Right renal cortex interstitium (tissue), 3 donors: ENCODE data around the gene TP53I11. TPM values are rescaled to one million over a fixed set of nuclear protein-coding genes. Genes with fewer than 3 reads are reported as not detected.

Experiments
- DNase-seq, 3 donors: peaks; one replicate each; pipeline ENCODE4 v3.0.0-alpha.2; 2013; ENCODE audit warnings: low read depth in 3 of 3, low spot score in 2 of 3
- polyA plus RNA-seq, 3 donors: library from polyadenylated mRNA; unstranded; fragments of 120-200 nt; gene quantifications; one replicate each; pipeline ENCODE4 v1.2.1, GENCODE V29; 2013; ENCODE audit not compliant: insufficient read length in 3 of 3

TP53I11 gene
- polyA plus RNA-seq, 3 donors, result 58.0 to 66.7 (median 61.8) TPM

DNA sequence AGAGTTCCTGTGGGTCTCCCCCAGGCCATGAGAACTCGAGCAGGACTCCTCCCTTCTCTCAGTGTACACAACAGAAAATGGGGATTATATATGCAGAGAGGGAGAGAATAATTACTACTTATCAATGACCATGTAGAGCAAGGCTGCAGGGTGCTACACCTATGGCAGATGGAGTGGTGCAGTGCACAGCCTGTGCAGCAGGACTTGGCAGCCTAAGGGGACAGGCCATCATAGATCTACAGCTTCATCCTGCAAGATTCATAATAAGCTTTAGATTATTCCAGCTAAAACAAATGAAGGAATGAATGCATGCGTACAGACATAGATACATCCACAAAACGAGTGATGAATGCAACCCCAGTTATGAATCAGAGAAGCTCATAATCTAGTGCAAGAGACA is 8.4 kb upstream of the TP53I11 start:
- no peak for DNase-seq

DNA sequence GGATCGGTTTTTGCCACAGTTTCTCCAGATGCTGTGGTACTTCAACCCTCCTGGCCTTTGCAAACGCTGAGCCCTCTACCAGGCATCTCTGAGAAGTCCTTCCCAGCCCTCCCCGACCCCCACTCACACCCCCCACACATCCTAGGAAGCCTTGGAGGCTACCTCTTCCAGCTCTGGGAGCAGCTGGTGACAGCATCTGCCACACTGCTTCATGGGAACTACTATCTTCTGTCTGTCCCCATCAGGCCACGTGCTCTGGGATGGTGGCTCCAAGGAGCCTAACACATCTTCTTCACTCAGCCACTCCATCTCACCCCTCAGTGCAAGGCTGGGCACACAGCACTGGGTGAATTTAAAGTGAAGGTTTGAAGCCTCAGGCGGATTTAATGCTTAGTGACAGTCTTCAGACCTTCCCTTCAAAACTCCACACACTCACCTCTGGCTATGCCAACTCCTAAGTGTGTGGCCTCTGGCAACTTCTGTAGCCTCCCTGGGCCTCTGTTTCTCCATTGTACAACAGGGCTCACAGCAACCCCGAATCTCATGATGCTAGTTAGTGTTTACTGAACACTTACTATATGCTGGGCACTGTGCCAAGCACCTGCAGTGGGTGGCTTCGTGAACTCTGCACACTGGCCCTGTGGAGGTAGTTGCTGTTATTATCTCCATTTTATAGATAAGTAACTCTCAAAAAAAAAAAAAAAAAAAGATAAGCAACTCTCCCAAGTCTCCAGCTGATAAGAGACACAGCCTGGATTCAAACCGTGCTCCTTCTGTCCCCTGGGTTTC is 7.3 kb upstream of the TP53I11 start:
- DNase-seq, result no peak

DNA sequence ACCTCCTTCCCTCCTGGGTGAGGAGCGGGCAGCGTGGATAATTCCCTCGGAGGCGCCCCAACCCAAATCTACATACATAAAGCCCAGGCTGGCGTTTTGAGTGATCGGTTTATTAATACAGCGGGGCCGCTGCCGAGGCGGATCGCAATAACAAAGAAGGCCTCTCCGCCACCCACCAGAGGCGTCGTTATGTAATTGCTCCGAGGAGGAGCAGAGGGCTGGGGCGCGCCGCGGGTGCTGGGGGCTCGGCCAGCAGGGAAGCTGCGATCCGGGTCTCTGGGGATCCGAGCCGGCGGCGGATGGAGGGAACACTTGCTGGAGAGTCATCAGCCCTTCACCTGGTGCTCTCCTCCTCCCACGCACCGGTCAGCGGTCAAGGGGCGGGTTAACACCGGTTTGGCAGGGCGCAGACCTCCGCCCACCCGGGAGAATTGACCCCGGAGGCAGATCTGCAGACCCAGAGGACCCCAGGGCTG is 6.4 kb upstream of the TP53I11 start:
- DNase-seq, result no peak

DNA sequence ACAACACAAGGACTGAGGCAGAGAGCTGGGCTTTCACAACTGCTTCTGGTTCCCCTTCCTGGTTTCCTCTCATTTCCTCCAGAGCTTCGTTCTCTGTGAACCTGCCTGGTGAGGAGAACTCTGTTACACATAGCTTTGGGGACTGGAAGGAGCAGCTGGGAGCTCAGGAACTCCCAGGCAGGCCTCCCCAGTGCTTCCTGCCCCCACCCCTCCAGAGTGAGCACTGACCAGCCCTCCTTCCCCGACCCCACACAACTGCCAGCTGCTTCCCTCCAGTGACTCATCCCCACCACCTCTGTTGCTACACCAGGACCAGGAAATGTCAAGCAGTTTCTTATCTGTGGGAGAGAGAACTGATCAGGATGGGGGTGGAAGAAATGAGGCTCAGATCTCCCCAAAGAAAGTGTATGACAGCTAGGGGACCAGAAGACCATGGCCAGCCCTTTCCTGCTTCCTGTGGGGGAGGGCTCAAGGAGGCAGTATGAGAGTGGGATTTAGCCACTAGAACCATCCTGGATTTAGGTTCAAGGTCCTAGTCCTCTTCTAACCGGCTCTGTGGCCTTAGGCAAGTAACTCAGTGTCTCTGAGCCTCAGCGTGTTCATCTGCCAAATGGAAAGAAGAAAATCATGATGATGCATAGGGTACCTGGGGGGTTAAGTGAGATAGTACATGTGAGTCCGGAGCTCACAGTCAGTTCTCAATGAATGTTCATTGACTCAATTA is 4.5 kb upstream of the TP53I11 start:
- DNase-seq, result no peak

- DNase-seq, result no peak
These were observed 3.6 kb upstream of the TP53I11 start for GRCh38 chr11:44954051-44954906.

- DNase-seq, result no peak
These were observed 2.0 kb upstream of the TP53I11 start for GRCh38 chr11:44952500-44953260.

DNA sequence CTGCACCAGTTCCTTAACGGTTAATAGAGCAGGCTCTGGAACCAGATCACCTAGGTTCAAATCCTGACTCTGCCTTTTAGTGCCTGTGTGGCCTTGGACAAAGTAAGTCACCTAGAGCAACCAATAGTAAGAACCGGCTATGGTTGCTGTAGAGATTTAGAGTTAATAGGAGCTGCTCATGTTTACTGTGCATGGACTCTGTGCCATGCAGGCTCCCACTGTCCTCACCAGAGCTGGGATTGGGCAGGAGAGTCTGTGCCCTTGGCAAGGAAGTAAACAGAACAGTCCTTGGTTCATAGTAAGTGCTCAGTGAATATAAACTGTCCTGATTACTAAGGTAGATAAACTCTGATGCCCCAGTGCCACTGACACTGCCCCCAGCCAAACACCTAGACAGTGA is 1.4 kb upstream of the TP53I11 start:
- DNase-seq, result no peak

- DNase-seq, result no peak
These were observed 555 bp downstream of the TP53I11 start for GRCh38 chr11:44950031-44950624.

DNA sequence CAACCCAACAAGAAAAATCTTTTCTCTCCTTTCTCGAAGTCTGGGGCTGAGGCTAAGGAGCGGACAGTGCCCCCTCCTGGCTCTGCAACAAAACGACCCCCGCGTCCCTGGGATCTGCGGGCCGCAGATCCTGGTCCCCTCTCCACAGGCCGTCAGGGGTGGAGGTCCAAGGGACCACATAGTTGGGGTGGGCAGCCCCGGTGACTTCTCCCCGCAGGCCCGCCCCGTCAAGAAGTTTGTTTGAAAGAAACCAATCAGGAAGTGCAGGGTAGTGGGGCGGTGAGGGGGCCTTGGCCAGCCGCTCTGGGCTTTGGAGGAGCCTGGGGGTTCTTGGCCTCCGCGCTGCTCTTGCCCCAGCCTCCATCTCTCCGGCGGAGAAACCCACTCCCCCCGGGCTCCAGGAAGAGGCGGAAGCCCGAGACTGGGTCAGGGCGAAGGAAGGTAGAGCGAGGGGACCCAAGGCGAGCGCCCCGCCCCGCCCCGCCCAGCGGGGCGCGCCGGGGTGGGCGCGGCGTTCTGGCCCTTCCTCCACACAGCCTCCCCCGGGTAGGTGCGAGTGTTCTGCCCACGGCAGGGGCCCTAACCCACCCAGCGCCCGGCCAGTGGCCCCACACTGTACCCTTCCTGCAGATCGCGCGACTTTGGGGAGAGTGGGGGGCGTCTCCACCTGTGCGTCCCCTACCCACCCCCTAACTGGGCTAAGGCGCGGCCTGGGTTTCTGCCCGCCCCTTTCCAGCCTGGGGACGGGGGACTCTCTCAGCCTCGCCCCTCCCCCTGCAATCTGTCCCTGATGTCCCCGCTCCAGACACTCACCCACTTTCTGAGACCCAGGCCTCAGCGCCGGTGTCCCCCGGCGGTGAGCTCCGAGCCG is 1.3 kb downstream of the TP53I11 start:
- peak in 1 of 3 donors; percentile 42 for DNase-seq

GRCh38 chr11:44948155-44948554 is 2.5 kb downstream of the TP53I11 start:
- DNase-seq, result no peak

- no peak for DNase-seq
These were observed 3.6 kb downstream of the TP53I11 start for GRCh38 chr11:44947114-44947513.

- DNase-seq, result no peak
These were observed 4.4 kb downstream of the TP53I11 start for GRCh38 chr11:44946263-44946662.

- DNase-seq, result no peak
These were observed 5.0 kb downstream of the TP53I11 start for GRCh38 chr11:44945666-44946065.

GRCh38 chr11:44944853-44945235 is 5.8 kb downstream of the TP53I11 start:
- no peak for DNase-seq

DNA sequence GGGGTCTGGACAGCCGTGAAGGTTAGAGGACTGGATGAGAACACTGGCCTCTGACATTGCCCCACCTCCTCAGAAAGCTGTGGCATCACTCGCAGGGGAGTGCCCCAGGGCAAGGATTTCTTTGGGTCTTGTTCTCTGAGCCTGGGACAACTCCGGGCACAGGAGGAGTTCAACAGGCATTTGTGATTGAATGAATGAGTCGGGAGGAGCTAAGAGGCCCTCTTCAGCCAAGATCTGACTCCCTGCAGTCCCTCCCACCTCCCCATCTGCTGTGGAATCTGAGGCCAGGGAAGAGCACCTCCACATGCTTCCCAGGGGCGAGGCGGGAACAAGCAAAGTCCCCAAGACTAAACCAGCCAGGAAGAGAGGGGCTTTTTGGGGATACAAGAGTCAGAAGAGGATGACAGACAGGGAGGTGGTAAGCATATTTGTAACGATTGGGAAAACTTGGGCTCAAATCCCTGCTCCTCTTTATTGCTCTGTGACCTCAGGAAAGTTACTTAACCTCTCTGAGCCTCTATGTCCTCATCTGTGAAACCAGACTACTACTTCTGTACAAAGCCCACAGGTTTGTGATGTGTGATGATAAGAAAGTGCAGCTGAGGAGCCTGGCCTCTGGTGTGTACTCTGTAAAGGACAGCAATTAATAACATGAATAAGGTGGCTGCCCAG is 6.4 kb downstream of the TP53I11 start:
- DNase-seq, result no peak

GRCh38 chr11:44943696-44944095 is 7.0 kb downstream of the TP53I11 start:
- DNase-seq, result no peak

- no peak for DNase-seq
These were observed 7.6 kb downstream of the TP53I11 start for GRCh38 chr11:44943118-44943517.
